NCI-H1417 treated with DMSO at 0.1 percent for 48 hours (cell line): ENCODE measurements around the gene IFNE.
"Not testable (repeated sequence)": the region's sequence is repeated elsewhere in the genome, so short reads cannot be mapped to it uniquely, and the experiment has no call there.

Source experiments
- DNase-seq: peaks from one replicate; lab custom pipeline; 2025; lab: John Stamatoyannopoulos, UW

The IFNE gene

GRCh38 chr9:21491756-21492155 is 9.6 kb upstream of the IFNE start:
- no peak for DNase-seq

- DNase-seq = no peak
These were observed 550 bp downstream of the IFNE start for GRCh38 chr9:21481470-21482056.

- no peak for DNase-seq
These were observed 2.9 kb downstream of the IFNE start for GRCh38 chr9:21479152-21479702.

GRCh38 chr9:21477466-21477865 is 4.6 kb downstream of the IFNE start:
- no peak for DNase-seq

- DNase-seq = no peak
These were observed 8.9 kb downstream of the IFNE start for GRCh38 chr9:21473236-21473635.

GRCh38 chr9:21470126-21470525 is 12.0 kb downstream of the IFNE start:
- DNase-seq = no peak

- DNase-seq = no peak
These were observed 16.1 kb downstream of the IFNE start for GRCh38 chr9:21465859-21466518.

- DNase-seq = no peak
These were observed 17.0 kb downstream of the IFNE start for GRCh38 chr9:21465138-21465537.

- no peak for DNase-seq
These were observed 20.7 kb downstream of the IFNE start for GRCh38 chr9:21461377-21461776.

- no peak for DNase-seq
These were observed 26.8 kb downstream of the IFNE start for GRCh38 chr9:21455320-21455719.

GRCh38 chr9:21454149-21454548 is 28.0 kb downstream of the IFNE start:
- DNase-seq = no peak

GRCh38 chr9:21452681-21453080 is 29.4 kb downstream of the IFNE start:
- DNase-seq = no peak

GRCh38 chr9:21450733-21451394 is 31.2 kb downstream of the IFNE start:
- no peak for DNase-seq

GRCh38 chr9:21449312-21449711 is 32.8 kb downstream of the IFNE start:
- DNase-seq = not testable (repeated sequence)

- no peak for DNase-seq
These were observed 38.1 kb downstream of the IFNE start for GRCh38 chr9:21443849-21444625.

- DNase-seq = no peak
These were observed 42.0 kb downstream of the IFNE start, which contains the start of gene IFNA1 for GRCh38 chr9:21440139-21440538. Gene IFNA1, plus strand, starts transcription at chr9:21440439. Its CDS starts 69 bp downstream, at chr9:21440508.

- not testable (repeated sequence) for DNase-seq
These were observed 47.1 kb downstream of the IFNE start for GRCh38 chr9:21435015-21435383.

- DNase-seq = no peak
These were observed 47.7 kb downstream of the IFNE start for GRCh38 chr9:21434202-21435014.

GRCh38 chr9:21432672-21433425 is 49.3 kb downstream of the IFNE start:
- DNase-seq = no peak
